ENCODE measurements around the gene TPBG.

TPBG gene

DNA sequence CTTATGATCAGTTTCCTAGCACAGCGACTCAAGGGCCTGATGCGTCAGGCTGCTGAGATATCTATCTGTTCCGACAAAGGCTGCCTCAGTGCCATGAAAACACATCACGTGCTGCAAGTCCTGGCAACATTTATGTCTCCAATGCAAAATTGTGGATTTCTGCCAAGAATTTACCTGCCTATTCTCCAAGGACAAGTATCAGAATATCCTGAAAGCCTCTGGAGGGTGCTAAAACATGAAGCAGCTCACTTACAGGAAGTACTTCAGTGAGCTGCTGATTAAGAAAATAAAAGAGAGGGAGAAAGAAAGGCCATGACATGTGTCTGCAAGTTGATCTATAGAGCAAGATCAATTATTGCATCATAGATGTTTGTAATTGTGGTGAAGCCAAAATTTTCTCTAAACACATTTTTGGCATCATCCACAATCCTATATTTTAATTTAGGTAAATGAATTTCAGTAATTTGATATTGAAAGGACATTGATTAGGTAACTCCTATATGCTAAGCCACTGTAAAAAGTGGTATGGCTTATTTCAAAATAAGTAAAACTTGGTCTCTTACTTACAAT, 25.8 kb upstream of the TPBG start:
- FAIRE-seq (no peak), DNase-seq (ENCODE audit: insufficient read length, low spot score) (no peak)
- no peak for TF ChIP-seq CTCF (IDR thresholded peaks at IDR 0.05; ENCODE audit: insufficient read depth, missing control alignments)

GRCh38 chr6:82348130-82348529, 15.5 kb upstream of the TPBG start:
- FAIRE-seq (peak; percentile 93), DNase-seq (ENCODE audit: insufficient read length, low spot score) (peak; percentile 11)
- peak; percentile 2 for TF ChIP-seq CTCF (IDR thresholded peaks at IDR 0.05; ENCODE audit: insufficient read depth, missing control alignments)

GRCh38 chr6:82353848-82354247, 9.8 kb upstream of the TPBG start:
- no peak for TF ChIP-seq CTCF (IDR thresholded peaks at IDR 0.05; ENCODE audit: insufficient read depth, missing control alignments)
- DNase-seq (ENCODE audit: insufficient read length, low spot score) (no peak), FAIRE-seq (peak; percentile 51)

DNA sequence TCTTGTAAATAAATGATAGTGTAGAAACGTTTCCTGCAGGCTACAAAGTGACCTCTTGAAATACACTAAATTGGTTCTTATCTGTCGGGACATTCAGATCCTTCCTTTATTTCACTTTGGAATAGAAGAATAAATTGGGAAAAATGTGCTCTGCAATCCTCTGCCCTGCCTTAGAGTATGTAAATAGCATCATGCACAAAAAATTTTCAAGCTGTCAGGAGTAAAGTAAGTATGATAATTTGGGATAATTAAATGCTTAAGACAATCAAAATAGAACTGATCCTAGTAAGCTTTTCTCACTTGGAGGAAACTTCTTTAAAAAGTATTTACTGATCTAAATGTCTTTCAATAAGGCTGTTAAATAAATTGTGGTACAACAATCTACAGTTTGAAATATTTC, 3.1 kb upstream of the TPBG start:
- FAIRE-seq (no peak), DNase-seq (ENCODE audit: insufficient read length, low spot score) (no peak)
- TF ChIP-seq CTCF (IDR thresholded peaks at IDR 0.05; ENCODE audit: insufficient read depth, missing control alignments), result no peak

DNA sequence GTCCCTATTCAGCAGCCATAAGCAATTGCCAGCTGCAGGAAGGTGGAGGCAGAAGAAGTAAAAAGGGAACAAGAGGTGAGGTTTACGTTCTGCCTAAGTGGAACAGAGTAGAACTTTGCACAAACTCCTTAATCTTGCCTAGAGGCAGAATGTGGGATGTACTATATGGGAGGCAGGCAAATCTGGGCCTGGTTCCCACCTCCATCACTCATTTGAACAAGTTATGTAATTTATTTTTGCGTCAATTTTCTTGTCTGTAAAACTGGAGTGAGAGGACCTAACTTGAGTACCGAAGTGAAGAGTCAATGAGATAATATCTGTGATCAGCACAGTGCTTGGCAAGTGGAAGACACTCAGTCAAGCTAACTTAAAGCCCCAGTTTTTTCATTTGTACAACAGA, 2.0 kb upstream of the TPBG start:
- FAIRE-seq, result no peak
- TF ChIP-seq CTCF (IDR thresholded peaks at IDR 0.05; ENCODE audit: insufficient read depth, missing control alignments), result no peak

DNA sequence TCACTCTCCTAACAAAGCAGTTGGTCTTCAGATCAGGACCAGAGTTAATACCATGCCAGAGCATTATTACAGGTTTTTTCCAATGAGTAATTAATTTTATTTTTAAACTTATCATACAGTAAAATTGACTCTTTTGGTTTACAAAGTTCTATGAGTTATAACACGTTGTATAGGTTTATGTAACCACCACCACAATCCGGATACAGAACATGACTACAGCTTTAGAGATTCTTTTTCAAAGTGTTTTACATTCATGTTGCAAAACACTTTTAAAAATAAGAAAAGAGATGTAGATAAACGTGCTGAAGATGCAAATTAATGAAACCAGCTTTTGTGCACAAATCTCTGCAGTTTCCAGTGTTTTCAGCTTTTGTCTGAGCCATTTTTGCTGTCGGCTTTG, 1.5 kb upstream of the TPBG start:
- no peak for FAIRE-seq
- no peak for DNase-seq (ENCODE audit: insufficient read length, low spot score)

More for the DNA sequence above, 2.0 kb upstream of the TPBG start:
- no peak for DNase-seq (ENCODE audit: insufficient read length, low spot score)

More for the DNA sequence above, 1.5 kb upstream of the TPBG start:
- no peak for TF ChIP-seq CTCF (IDR thresholded peaks at IDR 0.05; ENCODE audit: insufficient read depth, missing control alignments)

Data from D721Med (cell line).